Middle frontal gyrus (tissue), 1 donor: ENCODE data around the gene UFC1.

Source experiments
- DNase-seq: peaks from one replicate; pipeline ENCODE4 v3.0.0-alpha.2; 2015; ENCODE audit warnings: low spot score; ENCODE audit errors: extremely low spot score

The UFC1 gene

GRCh38 chr1:161192476-161193465, 39.0 kb downstream of the UFC1 start:
- DNase-seq, result peak; percentile 66

GRCh38 chr1:161193561-161194235, 39.9 kb downstream of the UFC1 start:
- DNase-seq, result peak; percentile 69

- no peak for DNase-seq
Measured at GRCh38 chr1:161195171-161195570, 41.4 kb downstream of the UFC1 start.

- no peak for DNase-seq
Measured at GRCh38 chr1:161196111-161196510, 42.3 kb downstream of the UFC1 start.

GRCh38 chr1:161196521-161197451, 43.0 kb downstream of the UFC1 start:
- no peak for DNase-seq

GRCh38 chr1:161197560-161198193, 43.9 kb downstream of the UFC1 start:
- DNase-seq, result no peak

- DNase-seq, result no peak
Measured at GRCh38 chr1:161198194-161198896, 44.6 kb downstream of the UFC1 start.

GRCh38 chr1:161198897-161199431, 45.2 kb downstream of the UFC1 start, which contains the start of gene ADAMTS4:
ADAMTS4 (minus strand) TSS chr1:161199054; CDS start chr1:161198627, 427 bp downstream.
- DNase-seq, result peak; percentile 68

GRCh38 chr1:161199506-161200139, 45.8 kb downstream of the UFC1 start:
- DNase-seq, result no peak

- DNase-seq, result peak; percentile 58
Measured at GRCh38 chr1:161200421-161200991, 46.7 kb downstream of the UFC1 start.

- no peak for DNase-seq
Measured at GRCh38 chr1:161200992-161201835, 47.4 kb downstream of the UFC1 start.

- DNase-seq, result peak; percentile 100
Measured at GRCh38 chr1:161201836-161202712, 48.3 kb downstream of the UFC1 start, which contains the start of gene NDUFS2. NDUFS2 (plus strand) TSS chr1:161202367; CDS start chr1:161202386, 19 bp downstream.

GRCh38 chr1:161206411-161207140, 52.8 kb downstream of the UFC1 start:
- no peak for DNase-seq

GRCh38 chr1:161207173-161207572, 53.4 kb downstream of the UFC1 start:
- DNase-seq, result no peak
